ENCODE results near the gene SIRPB2.

DNA sequence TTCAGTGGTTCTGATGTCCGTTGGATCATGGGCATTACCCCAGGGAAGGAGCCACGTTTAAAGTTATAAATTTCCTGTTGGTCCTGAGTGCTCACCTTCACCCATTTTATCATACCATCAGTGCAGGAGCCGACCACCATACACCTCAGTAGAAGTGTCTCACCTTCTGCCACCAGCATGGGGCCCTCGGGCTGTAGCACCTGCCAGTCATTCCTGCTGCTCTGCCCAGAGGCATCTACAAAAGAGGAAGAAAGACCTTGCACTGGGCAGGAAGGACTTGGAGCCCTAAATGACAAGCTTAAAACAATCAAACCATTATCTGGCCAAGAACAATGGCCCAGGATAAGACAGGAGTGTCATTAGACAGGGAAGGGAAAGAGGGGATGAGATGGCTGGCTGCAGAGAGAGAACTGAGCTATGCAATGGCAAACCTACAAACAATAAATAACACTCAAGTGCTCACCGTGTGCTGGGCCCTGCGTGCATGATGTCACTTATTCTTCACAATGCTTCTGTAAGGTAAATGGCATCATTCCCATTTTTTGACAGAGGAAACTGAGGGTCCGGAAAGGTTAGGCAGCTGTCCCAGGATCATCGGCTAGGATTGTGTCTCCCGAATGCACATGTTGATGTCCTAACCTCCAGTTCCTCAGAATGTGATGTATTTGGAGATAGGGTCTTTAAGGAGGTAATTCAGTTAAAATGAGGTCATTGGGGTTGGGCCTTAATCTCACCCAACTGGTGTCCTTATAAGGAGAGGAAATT lies 11.2 kb downstream of the SIRPB2 start:
- TF ChIP-seq, protein P1, sequence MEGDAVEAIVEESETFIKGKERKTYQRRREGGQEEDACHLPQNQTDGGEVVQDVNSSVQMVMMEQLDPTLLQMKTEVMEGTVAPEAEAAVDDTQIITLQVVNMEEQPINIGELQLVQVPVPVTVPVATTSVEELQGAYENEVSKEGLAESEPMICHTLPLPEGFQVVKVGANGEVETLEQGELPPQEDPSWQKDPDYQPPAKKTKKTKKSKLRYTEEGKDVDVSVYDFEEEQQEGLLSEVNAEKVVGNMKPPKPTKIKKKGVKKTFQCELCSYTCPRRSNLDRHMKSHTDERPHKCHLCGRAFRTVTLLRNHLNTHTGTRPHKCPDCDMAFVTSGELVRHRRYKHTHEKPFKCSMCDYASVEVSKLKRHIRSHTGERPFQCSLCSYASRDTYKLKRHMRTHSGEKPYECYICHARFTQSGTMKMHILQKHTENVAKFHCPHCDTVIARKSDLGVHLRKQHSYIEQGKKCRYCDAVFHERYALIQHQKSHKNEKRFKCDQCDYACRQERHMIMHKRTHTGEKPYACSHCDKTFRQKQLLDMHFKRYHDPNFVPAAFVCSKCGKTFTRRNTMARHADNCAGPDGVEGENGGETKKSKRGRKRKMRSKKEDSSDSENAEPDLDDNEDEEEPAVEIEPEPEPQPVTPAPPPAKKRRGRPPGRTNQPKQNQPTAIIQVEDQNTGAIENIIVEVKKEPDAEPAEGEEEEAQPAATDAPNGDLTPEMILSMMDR (IDR thresholded peaks at IDR 0.05; ENCODE audit: poor library complexity, severe bottlenecking): no peak
- no peak for TF ChIP-seq SMC3 (conservative IDR thresholded peaks at IDR 0.05; ENCODE audit: poor library complexity)
- no peak for TF ChIP-seq MXI1 (conservative IDR thresholded peaks at IDR 0.05; ENCODE audit: poor library complexity, severe bottlenecking)
- no peak for TF ChIP-seq EZH2 (IDR thresholded peaks at IDR 0.05; ENCODE audit: borderline replicate concordance, insufficient read depth, low read length, poor library complexity, severe bottlenecking)
- TF ChIP-seq, protein P2, sequence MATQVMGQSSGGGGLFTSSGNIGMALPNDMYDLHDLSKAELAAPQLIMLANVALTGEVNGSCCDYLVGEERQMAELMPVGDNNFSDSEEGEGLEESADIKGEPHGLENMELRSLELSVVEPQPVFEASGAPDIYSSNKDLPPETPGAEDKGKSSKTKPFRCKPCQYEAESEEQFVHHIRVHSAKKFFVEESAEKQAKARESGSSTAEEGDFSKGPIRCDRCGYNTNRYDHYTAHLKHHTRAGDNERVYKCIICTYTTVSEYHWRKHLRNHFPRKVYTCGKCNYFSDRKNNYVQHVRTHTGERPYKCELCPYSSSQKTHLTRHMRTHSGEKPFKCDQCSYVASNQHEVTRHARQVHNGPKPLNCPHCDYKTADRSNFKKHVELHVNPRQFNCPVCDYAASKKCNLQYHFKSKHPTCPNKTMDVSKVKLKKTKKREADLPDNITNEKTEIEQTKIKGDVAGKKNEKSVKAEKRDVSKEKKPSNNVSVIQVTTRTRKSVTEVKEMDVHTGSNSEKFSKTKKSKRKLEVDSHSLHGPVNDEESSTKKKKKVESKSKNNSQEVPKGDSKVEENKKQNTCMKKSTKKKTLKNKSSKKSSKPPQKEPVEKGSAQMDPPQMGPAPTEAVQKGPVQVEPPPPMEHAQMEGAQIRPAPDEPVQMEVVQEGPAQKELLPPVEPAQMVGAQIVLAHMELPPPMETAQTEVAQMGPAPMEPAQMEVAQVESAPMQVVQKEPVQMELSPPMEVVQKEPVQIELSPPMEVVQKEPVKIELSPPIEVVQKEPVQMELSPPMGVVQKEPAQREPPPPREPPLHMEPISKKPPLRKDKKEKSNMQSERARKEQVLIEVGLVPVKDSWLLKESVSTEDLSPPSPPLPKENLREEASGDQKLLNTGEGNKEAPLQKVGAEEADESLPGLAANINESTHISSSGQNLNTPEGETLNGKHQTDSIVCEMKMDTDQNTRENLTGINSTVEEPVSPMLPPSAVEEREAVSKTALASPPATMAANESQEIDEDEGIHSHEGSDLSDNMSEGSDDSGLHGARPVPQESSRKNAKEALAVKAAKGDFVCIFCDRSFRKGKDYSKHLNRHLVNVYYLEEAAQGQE (IDR thresholded peaks at IDR 0.05; ENCODE audit: borderline replicate concordance): no peak
- no peak for TF ChIP-seq POLR2AphosphoS5 (IDR thresholded peaks at IDR 0.05)
- no peak for TF ChIP-seq EP300 (conservative IDR thresholded peaks at IDR 0.05; ENCODE audit: poor library complexity, severe bottlenecking)
- TF ChIP-seq TAF1 (IDR thresholded peaks at IDR 0.05; ENCODE audit: low read depth): no peak
